Caco-2 (cell line): ENCODE results near the gene NMNAT2. TPM values are rescaled to one million over a fixed set of nuclear protein-coding genes. Genes with fewer than 3 reads are reported as not detected.

Source experiments
- BruUV-seq: library from RNA; stranded (reverse); fragments of 400-500 nt; replicated peaks from 2 replicates; lab custom pipeline; 2021; lab: Mats Ljungman, UMichigan
- CTCF ChIA-PET: fragments of 300-600 bp; sonication (Branson Sonifier 250); formaldehyde crosslinking; loops from one replicate; lab custom pipeline; 2022; ENCODE audit warnings: antibody characterized with exemption; lab: Charles Lee
- POLR2A ChIA-PET: fragments of 300-600 bp; sonication (Branson Sonifier 250); formaldehyde crosslinking; loops from one replicate; lab custom pipeline; 2022; ENCODE audit warnings: antibody characterized with exemption; lab: Charles Lee
- DNase-seq, 2 experiments: peaks; one replicate each; pipeline versions ENCODE4 v3.0.0 to v3.0.0-alpha.2; 2020 to 2022
- H3K27me3 ChIP-seq: replicated peaks from 2 replicates; pipeline ENCODE4 v1.6.0; 2011; ENCODE audit warnings: low read length; ENCODE audit not compliant: control insufficient read depth, insufficient read depth
- H3K36me3 ChIP-seq: 2 replicates; pipeline ENCODE4 v1.5.1; 2011; ENCODE audit warnings: low read length; ENCODE audit not compliant: control insufficient read depth, insufficient read depth
- H3K4me1 ChIP-seq: fragments of 250-450 bp; sonication (Bioruptor Pico); 2 replicates; pipeline ENCODE4 v1.5.1; 2020; ENCODE audit warnings: mild to moderate bottlenecking
- H3K4me3 ChIP-seq: 2 replicates; pipeline ENCODE4 v1.5.1; 2011; ENCODE audit warnings: low read depth, mild to moderate bottlenecking, control low read depth, low read length
- H3K9me3 ChIP-seq: fragments of 250-450 bp; sonication (Bioruptor Pico); 2 replicates; pipeline ENCODE4 v1.5.1; 2020; ENCODE audit warnings: mild to moderate bottlenecking, moderate library complexity
- H3K27ac Mint-ChIP-seq: one replicate; pipeline ENCODE4 v1.8.0; 2022; ENCODE audit warnings: mixed read lengths; ENCODE audit not compliant: unreplicated experiment
- H3K27me3 Mint-ChIP-seq: one replicate; pipeline ENCODE4 v1.8.0; 2022; ENCODE audit warnings: mixed read lengths; ENCODE audit not compliant: insufficient read depth, unreplicated experiment
- H3K36me3 Mint-ChIP-seq: one replicate; pipeline ENCODE4 v1.8.0; 2022; ENCODE audit warnings: mild to moderate bottlenecking, mixed read lengths; ENCODE audit not compliant: insufficient read depth, unreplicated experiment
- H3K4me1 Mint-ChIP-seq: one replicate; pipeline ENCODE4 v1.8.0; 2022; ENCODE audit warnings: low read depth, mixed read lengths; ENCODE audit not compliant: unreplicated experiment
- H3K4me3 Mint-ChIP-seq: one replicate; pipeline ENCODE4 v1.8.0; 2022; ENCODE audit warnings: mild to moderate bottlenecking, moderate library complexity, mixed read lengths; ENCODE audit not compliant: unreplicated experiment
- H3K9me3 Mint-ChIP-seq: one replicate; pipeline ENCODE4 v1.8.0; 2022; ENCODE audit warnings: mixed read lengths; ENCODE audit not compliant: unreplicated experiment
- CTCF ChIP-seq, 2 experiments: fragments of 200-600 bp in 1 of 2; IDR thresholded peaks; 1 replicate in 1 of 2; 2 replicates in 1 of 2; pipeline versions ENCODE4 v1.5.1 to v1.8.0; 2011 to 2022; ENCODE audit warnings: antibody characterized with exemption in 1 of 2, control low read depth in 1 of 2, inconsistent platforms in 1 of 2, low read depth in 1 of 2, low read length in 1 of 2, mild to moderate bottlenecking in 1 of 2, moderate library complexity in 1 of 2; ENCODE audit not compliant: insufficient read depth in 1 of 2, severe bottlenecking in 1 of 2, unreplicated experiment in 1 of 2
- intact Hi-C: fragments of 100-400 bp; cut with micrococcal nuclease; formaldehyde crosslinking; loops from one replicate; pipeline ENCODE4 v1.10.0; 2022; ENCODE audit not compliant: unreplicated experiment
- total RNA-seq: library from RNA; stranded (reverse); gene quantifications from 2 replicates; pipeline ENCODE4 v1.2.3, GENCODE V29; 2022

NMNAT2 gene
- total RNA-seq, 1 experiment from 2014 or later: 16.4 TPM

GRCh38 chr1:183302452-183303322, 115.5 kb downstream of the NMNAT2 start:
- no peaks in the 10 kb centered on the region for H3K9me3 Mint-ChIP-seq
- ChIA-PET CTCF (no interaction called here), POLR2A (no interaction called here)
- Histone ChIP-seq H3K36me3 (no peaks in the 10 kb centered on the region), H3K9me3 (no peaks in the 10 kb centered on the region), H3K4me3 (no peak overlapping the region), H3K4me1 (peaks cover 6% of the 10 kb centered on the region), H3K27me3 (no peaks in the 10 kb centered on the region)
- DNase-seq: no peak
- peak overlapping the region; percentile 45 for H3K27ac Mint-ChIP-seq
- H3K4me3 Mint-ChIP-seq: no peak overlapping the region
- no peak for TF ChIP-seq CTCF (IDR thresholded peaks at IDR 0.05; ENCODE audit: insufficient read depth in 1 of 2, low read depth in 1 of 2, low read length in 1 of 2, severe bottlenecking in 1 of 2, unreplicated experiment in 1 of 2)
- no TSS peak for BruUV-seq
- intact Hi-C loops: no loop called here
- H3K4me1 Mint-ChIP-seq: peaks cover 26% of the 10 kb centered on the region
- H3K36me3 Mint-ChIP-seq: no peaks in the 10 kb centered on the region
- H3K27me3 Mint-ChIP-seq: no peaks in the 10 kb centered on the region

- Histone ChIP-seq H3K4me3 (no peak overlapping the region), H3K9me3 (no peaks in the 10 kb centered on the region), H3K4me1 (peaks cover 6% of the 10 kb centered on the region), H3K27me3 (no peaks in the 10 kb centered on the region), H3K36me3 (no peaks in the 10 kb centered on the region)
- no peak for DNase-seq
- Mint-ChIP-seq H3K4me1 (peaks cover 26% of the 10 kb centered on the region), H3K36me3 (no peaks in the 10 kb centered on the region), H3K9me3 (no peaks in the 10 kb centered on the region), H3K27me3 (no peaks in the 10 kb centered on the region), H3K4me3 (no peak overlapping the region), H3K27ac (no peak overlapping the region)
- intact Hi-C loops: no loop called here
- ChIA-PET CTCF (no interaction called here), POLR2A (no interaction called here)
- no TSS peak for BruUV-seq
- TF ChIP-seq CTCF (IDR thresholded peaks at IDR 0.05; ENCODE audit: insufficient read depth in 1 of 2, low read depth in 1 of 2, low read length in 1 of 2, severe bottlenecking in 1 of 2, unreplicated experiment in 1 of 2): no peak
Observed at GRCh38 chr1:183301239-183301638, 116.9 kb downstream of the NMNAT2 start.

- no TSS peak for BruUV-seq
- Histone ChIP-seq H3K4me3 (no peak overlapping the region), H3K27me3 (no peaks in the 10 kb centered on the region), H3K9me3 (no peaks in the 10 kb centered on the region), H3K36me3 (no peaks in the 10 kb centered on the region), H3K4me1 (peaks cover 6% of the 10 kb centered on the region)
- H3K27ac Mint-ChIP-seq: no peak overlapping the region
- no peaks in the 10 kb centered on the region for H3K36me3 Mint-ChIP-seq
- DNase-seq: no peak
- CTCF ChIA-PET: no interaction called here
- H3K27me3 Mint-ChIP-seq: no peaks in the 10 kb centered on the region
- intact Hi-C loops: no loop called here
- no peak overlapping the region for H3K4me3 Mint-ChIP-seq
- H3K9me3 Mint-ChIP-seq: no peaks in the 10 kb centered on the region
- no peak for TF ChIP-seq CTCF (IDR thresholded peaks at IDR 0.05; ENCODE audit: insufficient read depth in 1 of 2, low read depth in 1 of 2, low read length in 1 of 2, severe bottlenecking in 1 of 2, unreplicated experiment in 1 of 2)
- POLR2A ChIA-PET: no interaction called here
- peaks cover 26% of the 10 kb centered on the region for H3K4me1 Mint-ChIP-seq
Observed at GRCh38 chr1:183300828-183301227, 117.4 kb downstream of the NMNAT2 start.
